HAP-1 (cell line): Measurements from ENCODE around the gene PACRG.

Source experiments
- DNase-seq, 2 experiments: peaks; one replicate each; pipeline ENCODE4 v3.0.0-alpha.2; 2016 to 2020; ENCODE audit warnings: low spot score in 2 of 2
- H3K27me3 ChIP-seq: fragments of 250-450 bp; sonication (Bioruptor Pico); 2 replicates; pipeline ENCODE4 v1.5.1; 2020; ENCODE audit warnings: low read depth, mild to moderate bottlenecking, moderate library complexity
- H3K36me3 ChIP-seq: fragments of 250-450 bp; sonication (Bioruptor Pico); replicated peaks from 2 replicates; pipeline ENCODE4 v1.5.1; 2020; ENCODE audit warnings: mild to moderate bottlenecking
- H3K4me1 ChIP-seq: fragments of 250-450 bp; sonication (Bioruptor Pico); 2 replicates; pipeline ENCODE4 v1.5.1; 2020; ENCODE audit warnings: mild to moderate bottlenecking
- H3K4me3 ChIP-seq: fragments of 250-450 bp; sonication (Bioruptor Pico); 2 replicates; pipeline ENCODE4 v1.5.1; 2020; ENCODE audit warnings: mild to moderate bottlenecking, moderate library complexity
- H3K9me3 ChIP-seq: fragments of 250-450 bp; sonication (Bioruptor Pico); 2 replicates; pipeline ENCODE4 v1.5.1; 2020; ENCODE audit warnings: mild to moderate bottlenecking, moderate library complexity
- in situ Hi-C: fragments of 300-500 bp; cut with MboI; formaldehyde crosslinking; loops from 3 replicates; pipeline ENCODE4 v1.14.3; 2020; ENCODE audit warnings: low sequenced_read_pairs, inconsistent platforms, mixed read lengths

PACRG gene

DNA sequence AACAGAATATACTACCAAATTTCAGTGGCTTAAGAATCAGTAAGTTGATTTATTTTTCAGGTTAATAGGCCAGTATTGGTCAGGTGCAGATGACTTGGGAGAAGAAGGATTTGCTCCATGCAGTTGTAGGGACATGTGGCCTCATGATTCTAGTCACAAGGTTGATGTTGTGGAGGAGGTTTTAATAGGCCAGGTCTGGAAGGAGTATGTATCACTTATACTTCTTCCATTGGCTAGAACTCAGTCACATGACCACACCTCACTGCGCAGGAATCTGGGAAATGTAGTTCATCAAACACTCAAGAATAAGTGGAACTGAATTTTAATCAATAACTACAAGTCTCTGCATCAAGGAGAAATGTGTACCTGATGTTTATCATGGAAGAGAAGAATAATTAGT, 405.2 kb downstream of the PACRG start:
- no peaks in the 10 kb centered on the region for H3K27me3 ChIP-seq
- no peaks in the 10 kb centered on the region for H3K9me3 ChIP-seq
- H3K36me3 ChIP-seq, result no peaks in the 10 kb centered on the region
- no peak overlapping the region for H3K4me3 ChIP-seq
- H3K4me1 ChIP-seq, result peaks cover 4% of the 10 kb centered on the region; the same call in 1 of the 2 replicates
- DNase-seq, result no peak
- in situ Hi-C loops, result no loop called here

GRCh38 chr6:163133691-163134090, 405.9 kb downstream of the PACRG start:
- no peaks in the 10 kb centered on the region for H3K27me3 ChIP-seq
- no peak overlapping the region for H3K4me3 ChIP-seq
- H3K36me3 ChIP-seq, result no peaks in the 10 kb centered on the region
- in situ Hi-C loops, result no loop called here
- DNase-seq, result no peak
- H3K9me3 ChIP-seq, result no peaks in the 10 kb centered on the region
- peaks cover 4% of the 10 kb centered on the region; the same call in 1 of the 2 replicates for H3K4me1 ChIP-seq

- in situ Hi-C loops, result no loop called here
- Histone ChIP-seq H3K4me1 (peaks cover 4% of the 10 kb centered on the region; the same call in 1 of the 2 replicates), H3K4me3 (no peak overlapping the region), H3K36me3 (no peaks in the 10 kb centered on the region), H3K27me3 (no peaks in the 10 kb centered on the region), H3K9me3 (no peaks in the 10 kb centered on the region)
- no peak for DNase-seq
Measured at GRCh38 chr6:163136681-163137397, 409.1 kb downstream of the PACRG start.

DNA sequence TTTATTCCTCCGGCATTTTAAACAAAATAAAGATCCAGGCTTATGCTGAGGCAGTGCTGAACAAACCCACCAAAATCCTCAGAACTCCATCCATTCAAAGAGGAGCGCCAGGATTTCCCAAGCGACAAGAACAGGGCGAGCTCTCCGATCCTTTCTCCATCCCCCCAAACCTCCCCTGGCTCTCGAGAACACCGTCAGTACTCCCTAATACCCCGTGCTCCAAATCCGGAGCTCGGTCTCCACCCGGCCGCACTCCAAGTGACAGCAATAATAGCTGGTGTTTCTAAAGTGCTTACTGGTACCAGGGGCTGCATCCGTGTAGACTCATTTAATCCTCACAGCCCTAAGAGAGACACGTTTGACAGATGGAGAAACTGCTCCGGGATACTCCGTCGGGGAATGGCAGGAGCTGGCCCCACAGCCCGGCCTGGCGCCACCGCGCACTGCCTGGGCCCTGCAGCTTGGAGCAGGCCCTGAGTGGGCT, 409.7 kb downstream of the PACRG start:
- no peak overlapping the region for H3K4me3 ChIP-seq
- no peaks in the 10 kb centered on the region for H3K36me3 ChIP-seq
- no peak for DNase-seq
- H3K27me3 ChIP-seq, result no peaks in the 10 kb centered on the region
- no peaks in the 10 kb centered on the region for H3K9me3 ChIP-seq
- in situ Hi-C loops, result no loop called here
- peaks cover 4% of the 10 kb centered on the region; the same call in 1 of the 2 replicates for H3K4me1 ChIP-seq

GRCh38 chr6:163146036-163146435, 418.3 kb downstream of the PACRG start:
- no peaks in the 10 kb centered on the region for H3K27me3 ChIP-seq
- H3K4me1 ChIP-seq, result peaks cover 10% of the 10 kb centered on the region
- in situ Hi-C loops, result no loop called here
- H3K36me3 ChIP-seq, result no peaks in the 10 kb centered on the region
- no peak overlapping the region for H3K4me3 ChIP-seq
- no peak for DNase-seq
- no peaks in the 10 kb centered on the region for H3K9me3 ChIP-seq

- Histone ChIP-seq H3K4me1 (peaks cover 17% of the 10 kb centered on the region), H3K9me3 (no peaks in the 10 kb centered on the region), H3K36me3 (no peaks in the 10 kb centered on the region), H3K4me3 (no peak overlapping the region), H3K27me3 (no peaks in the 10 kb centered on the region)
- DNase-seq, result no peak
- in situ Hi-C loops, result no loop called here
Measured at GRCh38 chr6:163147994-163148393, 420.2 kb downstream of the PACRG start.

DNA sequence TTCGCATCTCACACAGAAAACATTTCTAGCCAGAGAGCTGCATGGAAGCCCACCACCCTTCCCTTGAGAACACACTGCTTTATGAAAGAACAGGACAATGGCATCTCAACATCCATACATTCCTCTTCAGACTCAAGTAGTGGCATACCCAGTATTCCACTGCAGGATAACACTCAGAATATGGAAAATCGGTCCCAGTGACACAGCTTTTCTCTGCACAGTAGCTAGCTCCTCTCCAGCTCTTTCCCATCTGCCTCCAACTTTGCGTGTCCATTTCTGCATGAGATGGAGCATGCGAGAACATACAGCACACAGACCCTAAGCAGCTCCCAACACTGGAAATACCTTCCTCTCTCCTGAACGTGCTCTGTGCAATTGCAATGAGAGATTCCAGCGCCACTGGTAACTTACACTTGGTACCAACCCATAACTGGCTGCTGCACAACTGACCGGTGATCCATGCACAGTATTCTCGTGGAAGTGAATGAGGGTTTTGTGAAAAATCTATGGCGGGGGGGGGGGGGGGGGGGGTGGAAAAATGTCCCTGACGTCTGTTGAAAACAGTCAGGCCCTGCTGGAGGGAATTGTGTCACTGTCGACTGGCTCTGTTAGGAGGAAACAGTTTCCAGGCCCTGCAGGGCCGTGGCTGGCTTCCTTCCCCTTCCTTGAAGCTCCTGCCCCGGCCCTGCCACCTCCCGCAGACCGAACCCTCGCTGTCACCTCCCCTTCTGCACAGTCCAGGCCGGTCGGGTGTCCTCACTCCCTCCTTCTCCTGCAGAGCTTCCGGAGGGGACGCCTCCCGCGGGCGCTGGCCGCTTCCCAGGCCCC, 420.9 kb downstream of the PACRG start:
- H3K4me1 ChIP-seq, result peaks cover 17% of the 10 kb centered on the region
- H3K9me3 ChIP-seq, result no peaks in the 10 kb centered on the region
- no peak for DNase-seq
- in situ Hi-C loops, result no loop called here
- no peak overlapping the region for H3K4me3 ChIP-seq
- no peaks in the 10 kb centered on the region for H3K36me3 ChIP-seq
- no peaks in the 10 kb centered on the region for H3K27me3 ChIP-seq

- no peak for DNase-seq
- in situ Hi-C loops, result no loop called here
- peaks cover 17% of the 10 kb centered on the region for H3K4me1 ChIP-seq
- H3K9me3 ChIP-seq, result no peaks in the 10 kb centered on the region
- no peaks in the 10 kb centered on the region for H3K36me3 ChIP-seq
- H3K4me3 ChIP-seq, result no peak overlapping the region
- H3K27me3 ChIP-seq, result no peaks in the 10 kb centered on the region
Measured at GRCh38 chr6:163149279-163149848, 421.6 kb downstream of the PACRG start.

DNA sequence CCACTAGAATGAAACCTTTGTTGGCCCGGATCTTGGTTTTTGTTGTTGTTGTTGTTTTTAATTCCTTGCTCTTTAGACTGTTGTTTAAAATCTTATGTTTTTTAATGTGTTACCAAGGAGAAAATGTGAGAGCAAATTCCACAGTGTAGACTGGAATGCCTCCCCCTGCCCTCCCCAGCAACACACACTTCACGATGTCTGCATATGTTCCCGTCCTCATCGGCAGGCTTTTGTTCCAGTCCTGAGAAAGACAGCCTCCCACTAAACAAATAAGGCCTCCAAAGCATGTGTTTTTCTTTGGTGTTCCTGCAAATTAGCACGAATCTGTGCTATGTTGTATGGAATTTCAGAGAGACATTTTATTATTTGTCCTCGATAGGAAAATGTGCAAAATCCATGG, 423.4 kb downstream of the PACRG start:
- Histone ChIP-seq H3K4me3 (no peak overlapping the region), H3K4me1 (peaks cover 13% of the 10 kb centered on the region), H3K9me3 (no peaks in the 10 kb centered on the region), H3K27me3 (no peaks in the 10 kb centered on the region), H3K36me3 (no peaks in the 10 kb centered on the region)
- in situ Hi-C loops, result no loop called here
- peak; percentile 46 to 47 for DNase-seq

- Histone ChIP-seq H3K9me3 (no peaks in the 10 kb centered on the region), H3K27me3 (no peaks in the 10 kb centered on the region), H3K4me1 (peaks cover 13% of the 10 kb centered on the region), H3K4me3 (no peak overlapping the region), H3K36me3 (no peaks in the 10 kb centered on the region)
- DNase-seq, result no peak
- in situ Hi-C loops, result no loop called here
Measured at GRCh38 chr6:163152701-163153100, 424.9 kb downstream of the PACRG start.

- Histone ChIP-seq H3K4me1 (peaks cover 10% of the 10 kb centered on the region), H3K9me3 (no peaks in the 10 kb centered on the region), H3K4me3 (no peak overlapping the region), H3K36me3 (no peaks in the 10 kb centered on the region), H3K27me3 (no peaks in the 10 kb centered on the region)
- in situ Hi-C loops, result no loop called here
- DNase-seq, result no peak
Measured at GRCh38 chr6:163159110-163159509, 431.3 kb downstream of the PACRG start.

GRCh38 chr6:163159689-163160088, 431.9 kb downstream of the PACRG start:
- Histone ChIP-seq H3K9me3 (no peaks in the 10 kb centered on the region), H3K36me3 (no peaks in the 10 kb centered on the region), H3K4me1 (peaks cover 10% of the 10 kb centered on the region), H3K4me3 (no peak overlapping the region), H3K27me3 (no peaks in the 10 kb centered on the region)
- in situ Hi-C loops, result no loop called here
- DNase-seq, result no peak

DNA sequence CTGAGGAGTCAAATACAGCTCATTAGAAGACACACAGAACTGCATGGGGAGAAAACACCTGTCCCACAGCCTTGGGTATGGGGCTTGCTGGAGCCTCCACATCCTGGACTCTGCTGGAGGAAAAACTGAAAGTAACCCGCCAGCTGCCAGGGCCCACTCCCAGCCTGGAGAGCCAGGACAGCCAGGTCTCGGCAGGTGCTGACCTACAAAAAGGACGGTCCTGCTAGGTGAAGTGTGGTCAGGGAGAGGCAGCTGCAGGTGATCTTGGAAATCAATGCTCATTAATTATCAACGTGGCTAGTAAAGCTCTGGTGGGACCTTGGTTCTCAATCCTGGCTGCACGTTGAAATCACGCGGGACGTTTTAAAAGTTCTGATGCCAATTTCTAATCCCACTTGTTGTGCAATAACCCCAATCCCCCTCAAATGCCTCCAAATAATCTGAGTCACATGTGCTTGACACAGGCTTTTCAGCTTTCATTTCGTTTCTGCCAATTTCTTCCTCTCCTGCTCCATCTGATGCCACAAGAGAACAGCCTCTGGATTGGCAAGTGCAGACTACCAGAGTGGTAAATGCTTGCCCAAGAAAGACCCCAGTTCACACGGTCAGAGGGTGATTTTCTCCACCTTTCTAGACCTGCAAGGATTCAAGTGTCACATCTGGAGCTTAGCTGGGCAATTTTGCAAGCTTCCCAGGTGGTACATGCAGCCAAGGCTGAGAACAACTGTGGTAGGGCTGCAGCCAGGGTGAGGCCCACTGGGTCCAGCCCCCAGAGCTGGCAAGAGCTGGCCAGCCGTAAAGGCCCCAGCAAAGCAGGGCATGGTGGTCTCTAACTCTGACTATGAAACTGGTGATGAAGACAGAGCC, 434.5 kb downstream of the PACRG start:
- in situ Hi-C loops, result no loop called here
- no peak for DNase-seq

More for the DNA sequence above, 434.5 kb downstream of the PACRG start:
- Histone ChIP-seq H3K27me3 (no peaks in the 10 kb centered on the region), H3K9me3 (no peaks in the 10 kb centered on the region), H3K4me3 (no peak overlapping the region), H3K4me1 (peaks cover 10% of the 10 kb centered on the region), H3K36me3 (no peaks in the 10 kb centered on the region)
